ENCODE measurements around the gene KATNB1.

KATNB1 gene

GRCh38 chr16:57708168-57708567 lies 27.4 kb upstream of the KATNB1 start:
- Histone ChIP-seq H3K27ac (ENCODE audit: low read length) (no peak overlapping the region), H3K4me1 (ENCODE audit: low read length) (no peaks in the 10 kb centered on the region), H3K9me3 (replicated peaks; ENCODE audit: insufficient read depth, low read length) (no peaks in the 10 kb centered on the region), H3K36me3 (replicated peaks; ENCODE audit: insufficient read depth, low read length) (no peaks in the 10 kb centered on the region), H3K4me2 (ENCODE audit: low read depth, low read length) (no peak overlapping the region), H3F3A (ENCODE audit: insufficient read depth, low read length) (no peaks in the 10 kb centered on the region), H3K79me2 (ENCODE audit: low read length) (no peaks in the 10 kb centered on the region), H3K27me3 (replicated peaks; ENCODE audit: insufficient read depth, low read length) (peaks cover 7% of the 10 kb centered on the region; the same call in 1 of the 2 replicates), H3K9ac (ENCODE audit: low read length) (no peak overlapping the region), H3K4me3 (ENCODE audit: low read length) (no peak overlapping the region), H2AFZ (ENCODE audit: low read length) (no peak overlapping the region), H3K9me2 (replicated peaks; ENCODE audit: insufficient read depth, low read length) (no peaks in the 10 kb centered on the region), H4K20me1 (ENCODE audit: insufficient read depth, low read length) (no peaks in the 10 kb centered on the region)
- TF ChIP-seq EZH2phosphoT487 (IDR thresholded peaks at IDR 0.05; ENCODE audit: low read length) (no peak), EZH2 (optimal IDR thresholded peaks at IDR 0.05; ENCODE audit: low read depth, low read length) (no peak), CTCF (IDR thresholded peaks at IDR 0.05; ENCODE audit: low read length) (no peak)
- no peak for DNase-seq

DNA sequence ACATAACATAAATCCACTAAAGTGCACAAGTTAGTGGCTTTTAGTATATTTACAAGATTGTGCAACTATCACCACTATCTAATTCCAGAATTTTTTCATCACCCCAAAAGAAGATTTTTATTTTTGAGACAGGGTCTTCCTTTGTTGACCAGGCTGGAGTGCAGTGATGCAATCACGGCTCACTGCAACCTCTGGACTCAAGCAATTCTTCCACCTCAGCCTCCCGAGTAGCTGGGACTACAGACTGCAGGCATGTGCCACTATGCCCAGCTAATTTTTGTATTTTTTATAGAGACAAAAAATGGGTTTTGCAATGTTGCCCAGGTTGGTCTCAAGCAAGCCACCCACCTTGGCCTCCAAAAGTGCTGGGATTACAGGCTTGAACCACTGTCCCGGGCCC lies 25.9 kb upstream of the KATNB1 start:
- H2AFZ ChIP-seq (ENCODE audit: low read length): no peak overlapping the region
- H3K9me2 ChIP-seq (replicated peaks; ENCODE audit: insufficient read depth, low read length): no peaks in the 10 kb centered on the region
- no peak overlapping the region for H3K9ac ChIP-seq (ENCODE audit: low read length)
- no peaks in the 10 kb centered on the region for H4K20me1 ChIP-seq (ENCODE audit: insufficient read depth, low read length)
- no peaks in the 10 kb centered on the region for H3F3A ChIP-seq (ENCODE audit: insufficient read depth, low read length)
- TF ChIP-seq CTCF (IDR thresholded peaks at IDR 0.05; ENCODE audit: low read length): no peak
- TF ChIP-seq EZH2phosphoT487 (IDR thresholded peaks at IDR 0.05; ENCODE audit: low read length): no peak
- TF ChIP-seq EZH2 (optimal IDR thresholded peaks at IDR 0.05; ENCODE audit: low read depth, low read length): no peak
- no peaks in the 10 kb centered on the region for H3K36me3 ChIP-seq (replicated peaks; ENCODE audit: insufficient read depth, low read length)
- H3K27ac ChIP-seq (ENCODE audit: low read length): no peak overlapping the region
- H3K27me3 ChIP-seq (replicated peaks; ENCODE audit: insufficient read depth, low read length): peaks cover 1% of the 10 kb centered on the region; the same call in 1 of the 2 replicates
- H3K9me3 ChIP-seq (replicated peaks; ENCODE audit: insufficient read depth, low read length): no peaks in the 10 kb centered on the region
- no peak overlapping the region for H3K4me3 ChIP-seq (ENCODE audit: low read length)
- no peak overlapping the region for H3K4me2 ChIP-seq (ENCODE audit: low read depth, low read length)
- no peaks in the 10 kb centered on the region for H3K79me2 ChIP-seq (ENCODE audit: low read length)
- H3K4me1 ChIP-seq (ENCODE audit: low read length): no peaks in the 10 kb centered on the region
- no peak for DNase-seq

DNA sequence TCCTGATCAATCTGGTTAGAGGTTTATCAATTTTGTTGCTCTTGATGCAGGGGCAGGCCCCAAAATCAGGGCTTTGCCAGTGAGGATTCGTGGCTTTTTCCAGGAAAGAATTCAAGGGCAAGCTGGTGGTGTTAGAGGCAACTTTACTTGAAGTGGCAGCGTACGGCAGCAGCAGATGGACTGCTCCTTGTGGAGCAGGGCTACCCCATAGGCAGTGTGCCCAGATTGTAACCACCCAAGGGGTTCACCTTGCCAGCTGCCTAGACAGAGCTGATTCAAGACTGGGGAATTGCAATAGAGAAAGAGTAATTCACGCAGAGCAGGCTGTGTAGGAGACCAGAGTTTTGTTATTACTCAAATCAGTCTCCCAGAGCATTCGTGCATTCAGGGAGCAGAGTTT lies 24.2 kb upstream of the KATNB1 start:
- no peak overlapping the region for H3K27ac ChIP-seq (ENCODE audit: low read length)
- H3K79me2 ChIP-seq (ENCODE audit: low read length): no peaks in the 10 kb centered on the region
- H3K36me3 ChIP-seq (replicated peaks; ENCODE audit: insufficient read depth, low read length): no peaks in the 10 kb centered on the region
- DNase-seq: no peak
- no peak overlapping the region for H3K4me2 ChIP-seq (ENCODE audit: low read depth, low read length)
- TF ChIP-seq EZH2phosphoT487 (IDR thresholded peaks at IDR 0.05; ENCODE audit: low read length): no peak
- TF ChIP-seq EZH2 (optimal IDR thresholded peaks at IDR 0.05; ENCODE audit: low read depth, low read length): no peak
- no peak for TF ChIP-seq CTCF (IDR thresholded peaks at IDR 0.05; ENCODE audit: low read length)
- H4K20me1 ChIP-seq (ENCODE audit: insufficient read depth, low read length): no peaks in the 10 kb centered on the region
- H3K4me3 ChIP-seq (ENCODE audit: low read length): no peak overlapping the region
- H3K9me3 ChIP-seq (replicated peaks; ENCODE audit: insufficient read depth, low read length): no peaks in the 10 kb centered on the region
- no peaks in the 10 kb centered on the region for H3K9me2 ChIP-seq (replicated peaks; ENCODE audit: insufficient read depth, low read length)
- H3F3A ChIP-seq (ENCODE audit: insufficient read depth, low read length): no peaks in the 10 kb centered on the region
- H2AFZ ChIP-seq (ENCODE audit: low read length): no peak overlapping the region
- H3K27me3 ChIP-seq (replicated peaks; ENCODE audit: insufficient read depth, low read length): no peaks in the 10 kb centered on the region; the same call in 1 of the 2 replicates
- no peak overlapping the region for H3K9ac ChIP-seq (ENCODE audit: low read length)
- H3K4me1 ChIP-seq (ENCODE audit: low read length): no peaks in the 10 kb centered on the region

Data from MM.1S (cell line).